Neural cell (in vitro differentiated cells): Measurements from ENCODE around the gene PPM1D. TPM values are rescaled to one million over a fixed set of nuclear protein-coding genes. Genes with fewer than 3 reads are reported as not detected.

ENCODE experiments used
- H2AFZ ChIP-seq: fragments of 200-600, 300-800 bp; sonication (generic), shearing (Covaris generic); 2 replicates; pipeline ENCODE4 v1.6.0; 2014; ENCODE audit warnings: low read depth, mild to moderate bottlenecking, antibody characterized with exemption, low read length, moderate library complexity
- H3F3A ChIP-seq: fragments of 200-600 bp; shearing (Covaris generic); 2 replicates; pipeline ENCODE4 v1.6.1; 2016; ENCODE audit warnings: mild to moderate bottlenecking, moderate library complexity, mixed read lengths, antibody characterized with exemption, low read length; ENCODE audit not compliant: insufficient read depth, poor library complexity, severe bottlenecking
- H3K27ac ChIP-seq: fragments of 200-600, 300-800 bp; sonication (generic), shearing (Covaris generic); 2 replicates; pipeline ENCODE4 v1.5.1; 2014; ENCODE audit warnings: mild to moderate bottlenecking, low read length, moderate library complexity
- H3K27me3 ChIP-seq: fragments of 300-800, 200-600 bp; sonication (generic), shearing (Covaris generic); 2 replicates; pipeline ENCODE4 v1.6.0; 2014; ENCODE audit warnings: mild to moderate bottlenecking, low read depth, low read length, moderate library complexity; ENCODE audit not compliant: insufficient read depth
- H3K36me3 ChIP-seq: fragments of 300-800, 200-600 bp; sonication (generic), shearing (Covaris generic); 2 replicates; pipeline ENCODE4 v1.5.1; 2014; ENCODE audit warnings: mild to moderate bottlenecking, antibody characterized with exemption, low read length, moderate library complexity; ENCODE audit not compliant: insufficient read depth
- H3K4me2 ChIP-seq: fragments of 300-800, 200-600 bp; sonication (generic), shearing (Covaris generic); 2 replicates; pipeline ENCODE4 v1.6.0; 2014; ENCODE audit warnings: mild to moderate bottlenecking, low read length
- H3K4me3 ChIP-seq: fragments of 300-800, 200-600 bp; sonication (generic), shearing (Covaris generic); 2 replicates; pipeline ENCODE4 v1.5.1; 2014; ENCODE audit warnings: mild to moderate bottlenecking, low read length, moderate library complexity
- H3K79me2 ChIP-seq: fragments of 200-600 bp; shearing (Covaris generic); replicated peaks from 2 replicates; pipeline ENCODE4 v1.6.0; 2014; ENCODE audit warnings: mild to moderate bottlenecking, low read length, moderate library complexity; ENCODE audit not compliant: insufficient read depth
- H3K9ac ChIP-seq: fragments of 300-800, 200-600 bp; sonication (generic), shearing (Covaris generic); 2 replicates; pipeline ENCODE4 v1.6.1; 2016; ENCODE audit warnings: mild to moderate bottlenecking, low read length, mixed read lengths
- H3K9me2 ChIP-seq: fragments of 200-600 bp; shearing (Covaris generic); 2 replicates; pipeline ENCODE4 v1.6.1; 2016; ENCODE audit warnings: mild to moderate bottlenecking, low read length, mixed read lengths; ENCODE audit not compliant: insufficient read depth
- H3K9me3 ChIP-seq: fragments of 200-600, 300-800 bp; sonication (generic), shearing (Covaris generic); 2 replicates; pipeline ENCODE4 v1.6.1; 2016; ENCODE audit warnings: mild to moderate bottlenecking, mixed run types, low read length, moderate library complexity, mixed read lengths
- H4K20me1 ChIP-seq: fragments of 200-600 bp; shearing (Covaris generic); 2 replicates; pipeline ENCODE4 v1.6.1; 2016; ENCODE audit warnings: mild to moderate bottlenecking, mixed run types; ENCODE audit not compliant: insufficient read depth
- EP300 ChIP-seq: fragments of 450-650 bp; conservative IDR thresholded peaks from 2 replicates; pipeline ENCODE4 v1.6.1; 2014; ENCODE audit warnings: antibody characterized with exemption, mild to moderate bottlenecking, moderate library complexity; ENCODE audit not compliant: poor library complexity, severe bottlenecking
- EZH2 ChIP-seq: fragments of 200-600, 300-800 bp; shearing (Covaris generic), sonication (generic); IDR thresholded peaks from 2 replicates; pipeline ENCODE4 v1.6.1; 2014; ENCODE audit warnings: antibody characterized with exemption, low read length, borderline replicate concordance, mild to moderate bottlenecking; ENCODE audit not compliant: insufficient read depth, poor library complexity, severe bottlenecking
- MXI1 ChIP-seq: fragments of 450-650 bp; conservative IDR thresholded peaks from 2 replicates; pipeline ENCODE4 v1.6.1; 2014; ENCODE audit warnings: antibody characterized with exemption, mild to moderate bottlenecking; ENCODE audit not compliant: poor library complexity, severe bottlenecking
- POLR2AphosphoS5 ChIP-seq: IDR thresholded peaks from 2 replicates; pipeline ENCODE4 v1.6.1; 2012
- RAD21 ChIP-seq: fragments of 450-650 bp; conservative IDR thresholded peaks from 2 replicates; pipeline ENCODE4 v1.6.1; 2014; ENCODE audit warnings: antibody characterized with exemption, mild to moderate bottlenecking, moderate library complexity
- SMC3 ChIP-seq: fragments of 450-650 bp; conservative IDR thresholded peaks from 2 replicates; pipeline ENCODE4 v1.6.1; 2014; ENCODE audit warnings: antibody characterized with exemption, mild to moderate bottlenecking, moderate library complexity; ENCODE audit not compliant: poor library complexity
- TAF1 ChIP-seq: IDR thresholded peaks from 2 replicates; pipeline ENCODE4 v1.6.1; 2012; ENCODE audit warnings: low read depth
- polyA plus RNA-seq: library from polyadenylated mRNA; depleted of rRNA; stranded (reverse); fragments of >200 nt; gene quantifications from 2 replicates; pipeline ENCODE4 v1.2.3, GENCODE V29; 2014
- TF ChIP-seq, protein P1 (sequence below): fragments of 450-650 bp; IDR thresholded peaks from 2 replicates; pipeline ENCODE4 v1.5.1; 2014; ENCODE audit warnings: antibody characterized with exemption, mild to moderate bottlenecking, moderate library complexity; ENCODE audit not compliant: poor library complexity, severe bottlenecking
- TF ChIP-seq, protein P2 (sequence below): IDR thresholded peaks from 2 replicates; pipeline ENCODE4 v1.6.1; 2012; ENCODE audit warnings: borderline replicate concordance

The PPM1D gene
- polyA plus RNA-seq, 1 donor from 2014 or later: 14.7 TPM

DNA sequence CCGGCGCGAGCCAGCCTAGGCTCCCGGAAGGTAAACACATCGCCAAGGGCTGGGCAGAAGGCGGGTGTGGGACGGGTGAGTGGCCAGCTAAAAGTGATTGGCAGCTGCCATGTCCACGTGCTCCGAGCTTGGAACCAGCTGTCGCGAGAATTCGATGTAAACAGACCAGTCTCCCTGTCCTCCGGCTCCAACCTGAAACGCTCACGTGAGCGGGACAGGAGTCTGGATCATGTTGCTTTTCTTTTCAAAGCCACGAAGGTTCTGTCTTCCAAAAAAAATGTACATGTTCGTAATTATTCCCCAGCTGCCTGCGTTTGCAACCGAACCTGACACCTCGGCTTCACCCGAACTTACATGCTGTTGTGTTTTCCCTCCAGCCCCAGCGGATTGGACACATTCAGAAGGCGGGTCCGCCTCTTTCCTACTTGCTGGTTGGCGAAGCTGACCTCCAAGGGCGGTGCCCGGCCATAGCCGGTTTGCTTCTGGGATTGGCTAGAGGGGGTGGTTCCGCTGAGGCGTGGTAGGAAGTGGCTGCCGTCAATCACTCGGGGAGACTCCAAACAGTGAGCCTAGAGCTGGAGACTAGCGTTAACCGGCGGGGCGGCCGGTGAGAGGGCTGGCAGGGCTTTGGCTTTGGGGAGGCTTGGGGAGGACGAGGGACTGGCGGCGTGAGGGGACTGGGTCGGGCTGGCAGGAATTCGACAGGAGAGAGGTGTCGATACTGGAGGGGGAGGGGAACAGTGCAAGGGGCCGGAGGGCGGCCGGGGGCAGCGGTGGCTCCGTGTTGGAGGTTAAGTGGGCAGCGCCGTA lies 77.5 kb downstream of the PPM1D start, which contains the start of gene BCAS3:
TSS of gene BCAS3 (plus strand) at position 544 of the 810 bp plus-strand sequence.
- Histone ChIP-seq H3F3A (no peaks in the 10 kb centered on the region), H4K20me1 (no peaks in the 10 kb centered on the region), H3K36me3 (no peaks in the 10 kb centered on the region), H3K79me2 (peaks cover 4% of the 10 kb centered on the region), H3K27ac (peak within 1 kb of the TSS; percentile 66), H3K4me2 (peak within 1 kb of the TSS; percentile 89), H3K27me3 (no peaks in the 10 kb centered on the region), H3K4me3 (peak within 1 kb of the TSS; percentile 75), H2AFZ (peak within 1 kb of the TSS; percentile 90), H3K9me2 (no peaks in the 10 kb centered on the region), H3K9me3 (no peaks in the 10 kb centered on the region), H3K9ac (peak within 1 kb of the TSS; percentile 81)
- TF ChIP-seq TAF1 (peak; percentile 70), RAD21 (no peak), SMC3 (peak; percentile 8), MXI1 (peak; percentile 98), EZH2 (no peak), POLR2AphosphoS5 (peak; percentile 89), EP300 (peak; percentile 79)
- TF ChIP-seq, protein P1, sequence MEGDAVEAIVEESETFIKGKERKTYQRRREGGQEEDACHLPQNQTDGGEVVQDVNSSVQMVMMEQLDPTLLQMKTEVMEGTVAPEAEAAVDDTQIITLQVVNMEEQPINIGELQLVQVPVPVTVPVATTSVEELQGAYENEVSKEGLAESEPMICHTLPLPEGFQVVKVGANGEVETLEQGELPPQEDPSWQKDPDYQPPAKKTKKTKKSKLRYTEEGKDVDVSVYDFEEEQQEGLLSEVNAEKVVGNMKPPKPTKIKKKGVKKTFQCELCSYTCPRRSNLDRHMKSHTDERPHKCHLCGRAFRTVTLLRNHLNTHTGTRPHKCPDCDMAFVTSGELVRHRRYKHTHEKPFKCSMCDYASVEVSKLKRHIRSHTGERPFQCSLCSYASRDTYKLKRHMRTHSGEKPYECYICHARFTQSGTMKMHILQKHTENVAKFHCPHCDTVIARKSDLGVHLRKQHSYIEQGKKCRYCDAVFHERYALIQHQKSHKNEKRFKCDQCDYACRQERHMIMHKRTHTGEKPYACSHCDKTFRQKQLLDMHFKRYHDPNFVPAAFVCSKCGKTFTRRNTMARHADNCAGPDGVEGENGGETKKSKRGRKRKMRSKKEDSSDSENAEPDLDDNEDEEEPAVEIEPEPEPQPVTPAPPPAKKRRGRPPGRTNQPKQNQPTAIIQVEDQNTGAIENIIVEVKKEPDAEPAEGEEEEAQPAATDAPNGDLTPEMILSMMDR: no peak
- TF ChIP-seq, protein P2, sequence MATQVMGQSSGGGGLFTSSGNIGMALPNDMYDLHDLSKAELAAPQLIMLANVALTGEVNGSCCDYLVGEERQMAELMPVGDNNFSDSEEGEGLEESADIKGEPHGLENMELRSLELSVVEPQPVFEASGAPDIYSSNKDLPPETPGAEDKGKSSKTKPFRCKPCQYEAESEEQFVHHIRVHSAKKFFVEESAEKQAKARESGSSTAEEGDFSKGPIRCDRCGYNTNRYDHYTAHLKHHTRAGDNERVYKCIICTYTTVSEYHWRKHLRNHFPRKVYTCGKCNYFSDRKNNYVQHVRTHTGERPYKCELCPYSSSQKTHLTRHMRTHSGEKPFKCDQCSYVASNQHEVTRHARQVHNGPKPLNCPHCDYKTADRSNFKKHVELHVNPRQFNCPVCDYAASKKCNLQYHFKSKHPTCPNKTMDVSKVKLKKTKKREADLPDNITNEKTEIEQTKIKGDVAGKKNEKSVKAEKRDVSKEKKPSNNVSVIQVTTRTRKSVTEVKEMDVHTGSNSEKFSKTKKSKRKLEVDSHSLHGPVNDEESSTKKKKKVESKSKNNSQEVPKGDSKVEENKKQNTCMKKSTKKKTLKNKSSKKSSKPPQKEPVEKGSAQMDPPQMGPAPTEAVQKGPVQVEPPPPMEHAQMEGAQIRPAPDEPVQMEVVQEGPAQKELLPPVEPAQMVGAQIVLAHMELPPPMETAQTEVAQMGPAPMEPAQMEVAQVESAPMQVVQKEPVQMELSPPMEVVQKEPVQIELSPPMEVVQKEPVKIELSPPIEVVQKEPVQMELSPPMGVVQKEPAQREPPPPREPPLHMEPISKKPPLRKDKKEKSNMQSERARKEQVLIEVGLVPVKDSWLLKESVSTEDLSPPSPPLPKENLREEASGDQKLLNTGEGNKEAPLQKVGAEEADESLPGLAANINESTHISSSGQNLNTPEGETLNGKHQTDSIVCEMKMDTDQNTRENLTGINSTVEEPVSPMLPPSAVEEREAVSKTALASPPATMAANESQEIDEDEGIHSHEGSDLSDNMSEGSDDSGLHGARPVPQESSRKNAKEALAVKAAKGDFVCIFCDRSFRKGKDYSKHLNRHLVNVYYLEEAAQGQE: peak; percentile 33

DNA sequence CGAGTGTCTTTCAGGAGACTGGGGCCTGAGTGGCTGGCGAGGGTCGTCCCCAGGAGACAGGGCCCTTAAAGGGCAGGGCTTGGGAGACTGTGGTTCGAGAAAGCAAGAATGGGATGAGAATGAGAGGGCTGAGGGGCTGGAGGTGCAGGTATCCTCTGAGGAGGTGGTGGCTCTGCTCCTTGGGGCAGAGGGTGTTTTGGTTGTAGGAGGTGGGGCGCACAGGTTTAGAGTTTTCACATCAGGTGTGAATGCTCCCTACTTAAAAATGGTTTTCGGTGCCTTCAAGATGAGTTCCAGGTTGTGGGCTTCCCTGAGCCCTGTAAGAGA lies 78.1 kb downstream of the PPM1D start:
- Histone ChIP-seq H3K27me3 (no peaks in the 10 kb centered on the region), H3F3A (no peaks in the 10 kb centered on the region), H3K4me2 (peak overlapping the region; percentile 56), H3K36me3 (no peaks in the 10 kb centered on the region), H3K9ac (peak overlapping the region; percentile 81), H3K79me2 (peaks cover 4% of the 10 kb centered on the region), H4K20me1 (no peaks in the 10 kb centered on the region), H3K27ac (peak overlapping the region; percentile 66), H3K4me3 (peak overlapping the region; percentile 75), H3K9me3 (no peaks in the 10 kb centered on the region), H2AFZ (peak overlapping the region; percentile 90), H3K9me2 (no peaks in the 10 kb centered on the region)
- TF ChIP-seq EP300 (no peak), TAF1 (peak; percentile 22), SMC3 (peak; percentile 6), MXI1 (no peak)
